ENCODE data around the gene ST6GALNAC3. TPM values are rescaled to one million over a fixed set of nuclear protein-coding genes. Genes with fewer than 3 reads are reported as not detected.

ST6GALNAC3 gene
- total RNA-seq, 1 experiment from 2014 or later = 0.03 TPM

- intact Hi-C loops (cut with micrococcal nuclease; ENCODE audit: unreplicated experiment) (no loop called here), in situ Hi-C loops (cut with HindIII; ENCODE audit: low pct_unique_long_range_greater_than_20kb, low sequenced_read_pairs) (no loop called here)
- no peak overlapping the region for H3K4me3 ChIP-seq (ENCODE audit: low read depth in 2 of 2, low read length in 2 of 2)
- DNase-seq (ENCODE audit: low read depth, low spot score) (no peak), ATAC-seq (no peak)
- no peaks in the 10 kb centered on the region for H3K27me3 ChIP-seq (ENCODE audit: control insufficient read depth, insufficient read depth, low read length)
- POLR2A ChIA-PET = no interaction called here
- no peaks in the 10 kb centered on the region for H3K9me3 ChIP-seq (ENCODE audit: control insufficient read depth, insufficient read depth, low read depth, low read length)
- CTCF ChIA-PET = no interaction called here
- no peaks in the 10 kb centered on the region for H3K4me1 ChIP-seq (ENCODE audit: control insufficient read depth, insufficient read depth, low read length)
- no peak for TF ChIP-seq POLR2AphosphoS5 (IDR thresholded peaks at IDR 0.05; ENCODE audit: low read depth, low read length)
- no peak for TF ChIP-seq TCF7L2 (IDR thresholded peaks at IDR 0.05; ENCODE audit: low read depth, low read length)
- TF ChIP-seq REST (IDR thresholded peaks at IDR 0.05; ENCODE audit: insufficient read depth in 1 of 2, low read depth in 2 of 2, low read length in 1 of 2) = no peak
- TF ChIP-seq SIN3A (IDR thresholded peaks at IDR 0.05; ENCODE audit: borderline replicate concordance, insufficient read depth, low read depth, low read length) = no peak
- TF ChIP-seq CTCF (IDR thresholded peaks at IDR 0.05) = no peak
- no TSS peak for BruUV-seq (replicated peaks)
- H3K36me3 ChIP-seq (ENCODE audit: control insufficient read depth, insufficient read depth, low read length) = no peaks in the 10 kb centered on the region
- H3K27ac ChIP-seq (ENCODE audit: low read length) = no peak overlapping the region
These were observed 297.4 kb downstream of the ST6GALNAC3 start for GRCh38 chr1:76371941-76372340.

GRCh38 chr1:76374086-76374485, 299.5 kb downstream of the ST6GALNAC3 start:
- Histone ChIP-seq H3K4me1 (ENCODE audit: control insufficient read depth, insufficient read depth, low read length) (no peaks in the 10 kb centered on the region), H3K4me3 (ENCODE audit: low read depth in 2 of 2, low read length in 2 of 2) (no peak overlapping the region), H3K27me3 (ENCODE audit: control insufficient read depth, insufficient read depth, low read length) (no peaks in the 10 kb centered on the region), H3K27ac (ENCODE audit: low read length) (no peak overlapping the region), H3K36me3 (ENCODE audit: control insufficient read depth, insufficient read depth, low read length) (no peaks in the 10 kb centered on the region), H3K9me3 (ENCODE audit: control insufficient read depth, insufficient read depth, low read depth, low read length) (no peaks in the 10 kb centered on the region)
- DNase-seq (ENCODE audit: low read depth, low spot score) (no peak), ATAC-seq (no peak)
- intact Hi-C loops (cut with micrococcal nuclease; ENCODE audit: unreplicated experiment) = no loop called here
- in situ Hi-C loops (cut with HindIII; ENCODE audit: low pct_unique_long_range_greater_than_20kb, low sequenced_read_pairs) = no loop called here
- ChIA-PET CTCF (no interaction called here), POLR2A (no interaction called here)
- BruUV-seq (replicated peaks) = no TSS peak
- TF ChIP-seq POLR2AphosphoS5 (IDR thresholded peaks at IDR 0.05; ENCODE audit: low read depth, low read length) (no peak), CTCF (IDR thresholded peaks at IDR 0.05) (no peak), SIN3A (IDR thresholded peaks at IDR 0.05; ENCODE audit: borderline replicate concordance, insufficient read depth, low read depth, low read length) (no peak), TCF7L2 (IDR thresholded peaks at IDR 0.05; ENCODE audit: low read depth, low read length) (no peak), REST (IDR thresholded peaks at IDR 0.05; ENCODE audit: insufficient read depth in 1 of 2, low read depth in 2 of 2, low read length in 1 of 2) (no peak)
